ENCODE data around the gene SEPTIN3. TPM values are rescaled to one million over a fixed set of nuclear protein-coding genes. Genes with fewer than 3 reads are reported as not detected.

Gene SEPTIN3
- total and polyA plus RNA-seq, 10 of the 15 experiments (the other 5 are each of a cell fraction or from before 2014, with no cell fraction given), result 0.05 to 3.1 (median 0.87) TPM

DNA sequence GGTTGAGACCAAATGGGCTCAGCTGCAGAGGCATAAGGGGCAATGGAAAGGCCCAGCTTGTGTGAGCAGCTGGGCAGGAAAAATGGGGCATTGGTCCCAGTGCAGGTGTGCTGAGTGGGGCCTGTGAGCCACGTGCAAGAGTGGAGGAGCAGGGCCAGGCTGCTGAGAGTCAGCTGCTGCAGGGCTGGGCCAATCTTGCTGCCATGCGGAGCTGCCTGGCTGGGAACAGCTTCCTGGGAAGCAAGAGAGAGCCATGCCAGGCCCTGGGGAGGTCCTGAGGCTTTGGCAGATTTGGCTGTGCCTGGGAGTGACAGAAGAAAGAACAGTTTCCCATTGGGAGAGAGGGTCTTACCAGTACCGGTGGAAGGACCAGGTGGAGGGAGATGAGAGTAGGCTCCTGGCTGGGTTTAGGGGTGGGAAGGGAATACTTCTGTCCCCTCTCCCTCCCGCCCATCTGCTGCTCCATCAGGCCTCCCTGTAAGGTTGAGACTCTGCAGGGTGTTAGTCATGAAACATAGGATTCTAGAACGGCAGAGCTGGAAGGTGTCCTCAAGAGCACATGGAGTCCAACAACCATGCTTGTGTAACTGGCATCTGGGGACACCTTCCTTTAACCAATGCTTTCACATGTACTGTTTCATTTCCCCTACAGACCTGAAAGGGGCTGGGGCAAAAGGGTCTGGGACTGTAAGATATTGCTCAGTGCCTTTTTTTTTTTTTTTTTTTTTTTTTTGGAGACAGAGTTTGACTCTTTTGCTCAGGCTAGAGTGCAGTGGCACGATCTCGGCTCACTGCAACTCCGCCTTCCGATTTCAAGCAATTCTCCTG lies 10.4 kb downstream of the SEPTIN3 start (continued):
- no peak for TF ChIP-seq CBX5 (IDR thresholded peaks at IDR 0.05; ENCODE audit: low read depth)
- TF ChIP-seq, protein P1, sequence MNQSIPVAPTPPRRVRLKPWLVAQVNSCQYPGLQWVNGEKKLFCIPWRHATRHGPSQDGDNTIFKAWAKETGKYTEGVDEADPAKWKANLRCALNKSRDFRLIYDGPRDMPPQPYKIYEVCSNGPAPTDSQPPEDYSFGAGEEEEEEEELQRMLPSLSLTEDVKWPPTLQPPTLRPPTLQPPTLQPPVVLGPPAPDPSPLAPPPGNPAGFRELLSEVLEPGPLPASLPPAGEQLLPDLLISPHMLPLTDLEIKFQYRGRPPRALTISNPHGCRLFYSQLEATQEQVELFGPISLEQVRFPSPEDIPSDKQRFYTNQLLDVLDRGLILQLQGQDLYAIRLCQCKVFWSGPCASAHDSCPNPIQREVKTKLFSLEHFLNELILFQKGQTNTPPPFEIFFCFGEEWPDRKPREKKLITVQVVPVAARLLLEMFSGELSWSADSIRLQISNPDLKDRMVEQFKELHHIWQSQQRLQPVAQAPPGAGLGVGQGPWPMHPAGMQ (IDR thresholded peaks at IDR 0.05; ENCODE audit: borderline replicate concordance), result no peak
- no peak for TF ChIP-seq PML (IDR thresholded peaks at IDR 0.05; ENCODE audit: low read length)
- TF ChIP-seq, protein P2, sequence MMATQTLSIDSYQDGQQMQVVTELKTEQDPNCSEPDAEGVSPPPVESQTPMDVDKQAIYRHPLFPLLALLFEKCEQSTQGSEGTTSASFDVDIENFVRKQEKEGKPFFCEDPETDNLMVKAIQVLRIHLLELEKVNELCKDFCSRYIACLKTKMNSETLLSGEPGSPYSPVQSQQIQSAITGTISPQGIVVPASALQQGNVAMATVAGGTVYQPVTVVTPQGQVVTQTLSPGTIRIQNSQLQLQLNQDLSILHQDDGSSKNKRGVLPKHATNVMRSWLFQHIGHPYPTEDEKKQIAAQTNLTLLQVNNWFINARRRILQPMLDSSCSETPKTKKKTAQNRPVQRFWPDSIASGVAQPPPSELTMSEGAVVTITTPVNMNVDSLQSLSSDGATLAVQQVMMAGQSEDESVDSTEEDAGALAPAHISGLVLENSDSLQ (IDR thresholded peaks at IDR 0.05), result no peak
- TF ChIP-seq SMAD1 (IDR thresholded peaks at IDR 0.05; ENCODE audit: low read depth, partially characterized antibody), result no peak
- TF ChIP-seq EP300 (IDR thresholded peaks at IDR 0.05; ENCODE audit: borderline replicate concordance in 1 of 2, control insufficient read depth in 1 of 2, low read depth in 2 of 2, low read length in 2 of 2), result no peak
- TF ChIP-seq, protein P3, sequence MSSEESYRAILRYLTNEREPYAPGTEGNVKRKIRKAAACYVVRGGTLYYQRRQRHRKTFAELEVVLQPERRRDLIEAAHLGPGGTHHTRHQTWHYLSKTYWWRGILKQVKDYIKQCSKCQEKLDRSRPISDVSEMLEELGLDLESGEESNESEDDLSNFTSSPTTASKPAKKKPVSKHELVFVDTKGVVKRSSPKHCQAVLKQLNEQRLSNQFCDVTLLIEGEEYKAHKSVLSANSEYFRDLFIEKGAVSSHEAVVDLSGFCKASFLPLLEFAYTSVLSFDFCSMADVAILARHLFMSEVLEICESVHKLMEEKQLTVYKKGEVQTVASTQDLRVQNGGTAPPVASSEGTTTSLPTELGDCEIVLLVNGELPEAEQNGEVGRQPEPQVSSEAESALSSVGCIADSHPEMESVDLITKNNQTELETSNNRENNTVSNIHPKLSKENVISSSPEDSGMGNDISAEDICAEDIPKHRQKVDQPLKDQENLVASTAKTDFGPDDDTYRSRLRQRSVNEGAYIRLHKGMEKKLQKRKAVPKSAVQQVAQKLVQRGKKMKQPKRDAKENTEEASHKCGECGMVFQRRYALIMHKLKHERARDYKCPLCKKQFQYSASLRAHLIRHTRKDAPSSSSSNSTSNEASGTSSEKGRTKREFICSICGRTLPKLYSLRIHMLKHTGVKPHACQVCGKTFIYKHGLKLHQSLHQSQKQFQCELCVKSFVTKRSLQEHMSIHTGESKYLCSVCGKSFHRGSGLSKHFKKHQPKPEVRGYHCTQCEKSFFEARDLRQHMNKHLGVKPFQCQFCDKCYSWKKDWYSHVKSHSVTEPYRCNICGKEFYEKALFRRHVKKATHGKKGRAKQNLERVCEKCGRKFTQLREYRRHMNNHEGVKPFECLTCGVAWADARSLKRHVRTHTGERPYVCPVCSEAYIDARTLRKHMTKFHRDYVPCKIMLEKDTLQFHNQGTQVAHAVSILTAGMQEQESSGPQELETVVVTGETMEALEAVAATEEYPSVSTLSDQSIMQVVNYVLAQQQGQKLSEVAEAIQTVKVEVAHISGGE (CRISPR knock-in tag; IDR thresholded peaks at IDR 0.05), result no peak
- TF ChIP-seq BACH1 (IDR thresholded peaks at IDR 0.05; ENCODE audit: borderline replicate concordance), result no peak
- TF ChIP-seq RAD51 (IDR thresholded peaks at IDR 0.05), result no peak
- TF ChIP-seq TCF12 (IDR thresholded peaks at IDR 0.05; ENCODE audit: low read depth, low read length), result no peak
- TF ChIP-seq, protein P4, sequence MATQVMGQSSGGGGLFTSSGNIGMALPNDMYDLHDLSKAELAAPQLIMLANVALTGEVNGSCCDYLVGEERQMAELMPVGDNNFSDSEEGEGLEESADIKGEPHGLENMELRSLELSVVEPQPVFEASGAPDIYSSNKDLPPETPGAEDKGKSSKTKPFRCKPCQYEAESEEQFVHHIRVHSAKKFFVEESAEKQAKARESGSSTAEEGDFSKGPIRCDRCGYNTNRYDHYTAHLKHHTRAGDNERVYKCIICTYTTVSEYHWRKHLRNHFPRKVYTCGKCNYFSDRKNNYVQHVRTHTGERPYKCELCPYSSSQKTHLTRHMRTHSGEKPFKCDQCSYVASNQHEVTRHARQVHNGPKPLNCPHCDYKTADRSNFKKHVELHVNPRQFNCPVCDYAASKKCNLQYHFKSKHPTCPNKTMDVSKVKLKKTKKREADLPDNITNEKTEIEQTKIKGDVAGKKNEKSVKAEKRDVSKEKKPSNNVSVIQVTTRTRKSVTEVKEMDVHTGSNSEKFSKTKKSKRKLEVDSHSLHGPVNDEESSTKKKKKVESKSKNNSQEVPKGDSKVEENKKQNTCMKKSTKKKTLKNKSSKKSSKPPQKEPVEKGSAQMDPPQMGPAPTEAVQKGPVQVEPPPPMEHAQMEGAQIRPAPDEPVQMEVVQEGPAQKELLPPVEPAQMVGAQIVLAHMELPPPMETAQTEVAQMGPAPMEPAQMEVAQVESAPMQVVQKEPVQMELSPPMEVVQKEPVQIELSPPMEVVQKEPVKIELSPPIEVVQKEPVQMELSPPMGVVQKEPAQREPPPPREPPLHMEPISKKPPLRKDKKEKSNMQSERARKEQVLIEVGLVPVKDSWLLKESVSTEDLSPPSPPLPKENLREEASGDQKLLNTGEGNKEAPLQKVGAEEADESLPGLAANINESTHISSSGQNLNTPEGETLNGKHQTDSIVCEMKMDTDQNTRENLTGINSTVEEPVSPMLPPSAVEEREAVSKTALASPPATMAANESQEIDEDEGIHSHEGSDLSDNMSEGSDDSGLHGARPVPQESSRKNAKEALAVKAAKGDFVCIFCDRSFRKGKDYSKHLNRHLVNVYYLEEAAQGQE (IDR thresholded peaks at IDR 0.05; ENCODE audit: low read depth, low read length), result no peak
- TF ChIP-seq SIN3A (IDR thresholded peaks at IDR 0.05; ENCODE audit: low read depth, low read length), result no peak

Data from GM12878 (cell line).